Brain microvascular endothelial cell (primary cell): ENCODE measurements around the gene RALGAPB.

Experiments
- DNase-seq: peaks from one replicate; pipeline ENCODE4 v3.0.0-alpha.2; 2020
- H3K27ac ChIP-seq: fragments of 250-450 bp; sonication (Bioruptor Pico); 2 replicates; pipeline ENCODE4 v1.5.1; 2020; ENCODE audit warnings: mild to moderate bottlenecking, moderate library complexity
- H3K27me3 ChIP-seq: fragments of 250-450 bp; sonication (Bioruptor Pico); replicated peaks from 2 replicates; pipeline ENCODE4 v1.5.1; 2020; ENCODE audit warnings: mild to moderate bottlenecking
- H3K36me3 ChIP-seq: fragments of 250-450 bp; sonication (Bioruptor Pico); replicated peaks from 2 replicates; pipeline ENCODE4 v1.5.1; 2020; ENCODE audit warnings: mild to moderate bottlenecking
- H3K4me3 ChIP-seq: 2 replicates; pipeline ENCODE4 v1.5.1; 2011; ENCODE audit warnings: low read depth, mild to moderate bottlenecking, control low read depth, low read length, moderate library complexity
- in situ Hi-C: cut with HindIII; loops from 2 replicates; pipeline ENCODE4 v1.10.0; 2017; ENCODE audit warnings: low sequenced_read_pairs, low pct_ligation_motif_present
- TF ChIP-seq, protein P1 (sequence below): IDR thresholded peaks from 2 replicates; pipeline ENCODE4 v1.5.1; 2011; ENCODE audit warnings: low read depth, mild to moderate bottlenecking, moderate library complexity, low read length, control low read depth, inconsistent platforms; ENCODE audit errors: missing control alignments

The RALGAPB gene

DNA sequence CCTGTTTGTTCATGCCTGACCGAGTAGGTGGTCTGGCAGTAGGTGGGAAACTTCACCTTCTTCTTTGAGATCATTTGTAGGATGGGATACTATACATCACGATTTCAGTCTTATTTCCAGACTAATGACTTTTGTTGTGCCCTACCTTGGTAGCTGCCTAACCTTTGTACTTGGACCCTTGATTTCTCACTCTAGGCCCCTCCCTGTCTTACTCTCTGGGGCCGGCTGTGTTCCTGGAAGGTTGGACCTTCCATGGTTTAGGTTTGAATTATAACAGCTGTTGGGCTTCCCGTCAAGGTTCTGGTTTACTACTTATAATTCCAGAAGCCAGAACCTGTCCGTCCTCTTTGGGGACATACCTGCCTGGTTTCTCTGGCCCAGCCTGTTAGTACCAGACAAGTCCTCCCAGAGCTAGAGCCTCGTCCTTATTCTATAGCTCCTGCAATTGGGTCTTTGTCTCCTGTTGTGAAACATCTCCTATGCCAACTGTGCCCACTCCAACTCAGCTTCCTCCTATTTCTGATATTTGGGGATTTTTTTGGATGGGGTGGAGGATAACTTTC, 93.5 kb downstream of the RALGAPB start:
- no peaks in the 10 kb centered on the region for H3K27me3 ChIP-seq
- H3K27ac ChIP-seq = no peak overlapping the region
- no peak for DNase-seq
- peaks cover 18% of the 10 kb centered on the region for H3K36me3 ChIP-seq
- TF ChIP-seq, protein P1, sequence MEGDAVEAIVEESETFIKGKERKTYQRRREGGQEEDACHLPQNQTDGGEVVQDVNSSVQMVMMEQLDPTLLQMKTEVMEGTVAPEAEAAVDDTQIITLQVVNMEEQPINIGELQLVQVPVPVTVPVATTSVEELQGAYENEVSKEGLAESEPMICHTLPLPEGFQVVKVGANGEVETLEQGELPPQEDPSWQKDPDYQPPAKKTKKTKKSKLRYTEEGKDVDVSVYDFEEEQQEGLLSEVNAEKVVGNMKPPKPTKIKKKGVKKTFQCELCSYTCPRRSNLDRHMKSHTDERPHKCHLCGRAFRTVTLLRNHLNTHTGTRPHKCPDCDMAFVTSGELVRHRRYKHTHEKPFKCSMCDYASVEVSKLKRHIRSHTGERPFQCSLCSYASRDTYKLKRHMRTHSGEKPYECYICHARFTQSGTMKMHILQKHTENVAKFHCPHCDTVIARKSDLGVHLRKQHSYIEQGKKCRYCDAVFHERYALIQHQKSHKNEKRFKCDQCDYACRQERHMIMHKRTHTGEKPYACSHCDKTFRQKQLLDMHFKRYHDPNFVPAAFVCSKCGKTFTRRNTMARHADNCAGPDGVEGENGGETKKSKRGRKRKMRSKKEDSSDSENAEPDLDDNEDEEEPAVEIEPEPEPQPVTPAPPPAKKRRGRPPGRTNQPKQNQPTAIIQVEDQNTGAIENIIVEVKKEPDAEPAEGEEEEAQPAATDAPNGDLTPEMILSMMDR = no peak
- H3K4me3 ChIP-seq = no peak overlapping the region
- in situ Hi-C loops = no loop called here

DNA sequence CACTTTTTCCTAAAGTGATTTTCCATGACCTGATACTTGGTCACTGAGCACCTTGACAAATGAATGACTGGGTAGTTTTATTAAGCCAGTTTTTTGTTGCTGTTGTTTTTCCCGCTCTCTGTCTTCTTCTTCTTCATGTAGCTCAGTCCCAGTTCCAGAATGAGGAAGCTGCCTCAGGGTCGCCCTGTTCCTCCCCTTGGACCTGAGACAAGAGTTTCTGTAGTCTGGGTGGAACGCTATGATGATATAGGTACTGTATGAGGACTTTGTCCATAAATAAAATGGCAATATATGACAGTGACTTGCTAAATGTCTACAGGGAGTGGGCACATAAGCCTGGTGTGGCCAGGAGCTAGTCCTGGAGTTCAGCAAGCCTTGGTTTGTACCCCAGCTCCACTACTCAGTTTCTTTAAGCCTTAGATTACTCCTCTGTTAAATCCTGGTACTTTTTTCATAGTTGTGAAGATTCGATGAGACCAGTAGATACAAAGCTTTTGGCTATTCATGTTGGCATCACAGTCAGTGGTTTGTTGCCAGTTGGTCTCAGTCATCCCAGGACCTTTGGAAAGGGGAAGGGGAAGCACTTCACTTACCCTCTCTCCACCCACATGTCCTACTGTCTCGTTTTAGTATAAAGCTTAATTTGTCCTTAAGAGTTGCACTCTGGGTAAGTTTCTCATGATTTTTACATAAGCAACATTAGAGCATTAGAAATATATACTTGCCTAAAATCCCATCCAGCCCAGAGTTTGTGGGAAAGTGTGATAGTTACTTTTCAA, 97.3 kb downstream of the RALGAPB start:
- TF ChIP-seq, protein P1 = no peak
- DNase-seq = no peak

DNA sequence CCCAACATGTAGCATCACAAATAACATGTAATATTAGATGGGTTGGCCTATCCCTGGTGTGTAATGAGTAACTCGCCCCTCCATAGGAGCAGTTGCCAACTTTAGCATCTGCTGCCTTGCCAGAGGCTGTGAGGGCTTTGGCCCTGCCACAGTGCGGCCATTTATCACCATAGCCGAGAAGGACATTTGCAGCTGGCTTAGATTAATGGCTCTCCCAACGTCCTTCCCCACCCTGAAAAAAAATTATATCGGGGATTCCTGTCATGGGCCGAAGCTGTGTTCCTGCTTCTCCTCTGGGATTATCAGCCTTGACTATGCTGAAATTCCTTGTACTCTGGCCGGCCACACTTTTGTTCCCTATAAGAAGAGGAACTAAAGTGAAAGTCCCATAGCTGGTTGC, 100.8 kb downstream of the RALGAPB start:
- peaks cover 25% of the 10 kb centered on the region for H3K36me3 ChIP-seq
- no peak overlapping the region for H3K4me3 ChIP-seq
- no peaks in the 10 kb centered on the region for H3K27me3 ChIP-seq
- in situ Hi-C loops = no loop called here
- TF ChIP-seq, protein P1 = no peak
- DNase-seq = no peak
- no peak overlapping the region for H3K27ac ChIP-seq

More for the DNA sequence above, 97.3 kb downstream of the RALGAPB start:
- Histone ChIP-seq H3K4me3 (no peak overlapping the region), H3K27me3 (no peaks in the 10 kb centered on the region), H3K36me3 (peaks cover 23% of the 10 kb centered on the region), H3K27ac (no peak overlapping the region)
- in situ Hi-C loops = no loop called here

DNA sequence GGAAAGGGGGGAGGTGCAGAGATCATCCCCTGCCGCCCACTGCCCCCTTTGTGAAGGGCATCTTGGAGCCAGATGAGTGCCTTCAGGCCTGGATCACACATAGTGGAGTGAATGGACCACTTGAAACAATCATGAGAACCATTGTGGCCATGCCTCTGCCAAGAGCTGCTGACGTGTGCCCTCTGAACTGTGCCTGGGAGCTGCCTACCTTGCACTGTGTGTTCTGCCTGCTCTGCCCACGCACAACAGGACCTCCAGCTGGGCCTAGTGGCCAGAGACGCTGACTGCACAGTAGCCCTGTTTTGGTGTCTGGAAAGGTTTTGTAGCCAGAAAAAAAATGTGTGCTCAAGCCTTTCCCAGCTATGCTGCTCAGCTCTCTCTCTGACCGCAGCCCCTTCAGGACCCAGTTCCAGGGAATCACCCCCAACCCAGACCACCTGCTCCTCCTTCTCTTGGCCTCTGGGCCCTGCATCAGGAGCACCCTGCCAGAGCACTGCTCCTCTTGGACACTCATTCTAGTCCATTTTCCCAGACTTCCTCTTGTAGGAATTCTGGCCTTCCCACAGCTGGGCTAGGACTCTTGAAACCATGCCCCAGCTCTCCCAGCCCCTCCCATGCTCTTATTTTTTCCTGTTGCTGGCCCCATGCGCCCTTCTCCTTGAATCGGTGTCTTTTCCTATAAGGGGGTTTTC, 106.7 kb downstream of the RALGAPB start:
- no peak overlapping the region for H3K27ac ChIP-seq
- TF ChIP-seq, protein P1 = no peak

DNA sequence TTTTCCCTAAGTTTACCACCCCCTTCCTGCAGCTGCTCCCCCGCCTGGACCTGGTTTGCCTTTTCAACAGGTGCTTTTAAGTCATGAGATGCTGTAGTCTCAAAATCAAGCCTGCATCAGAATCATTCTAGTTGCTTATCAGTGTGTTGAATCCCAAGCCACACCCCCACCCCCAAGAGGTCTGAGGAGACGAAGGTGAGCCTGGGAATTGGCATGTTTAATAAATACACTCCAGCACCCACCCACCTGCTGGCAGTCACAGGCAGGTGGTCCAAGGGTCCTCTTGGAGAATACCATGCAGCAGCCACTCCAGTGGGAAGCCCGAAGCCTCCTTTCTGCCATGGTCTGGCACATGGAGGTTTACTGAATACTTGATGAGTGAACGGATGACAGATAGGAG, 107.3 kb downstream of the RALGAPB start:
- no peaks in the 10 kb centered on the region for H3K27me3 ChIP-seq
- H3K27ac ChIP-seq = no peak overlapping the region
- H3K4me3 ChIP-seq = no peak overlapping the region
- peaks cover 9% of the 10 kb centered on the region for H3K36me3 ChIP-seq
- TF ChIP-seq, protein P1 = no peak
- in situ Hi-C loops = no loop called here
- DNase-seq = no peak

More for the DNA sequence above, 106.7 kb downstream of the RALGAPB start:
- in situ Hi-C loops = no loop called here
- no peaks in the 10 kb centered on the region for H3K27me3 ChIP-seq
- no peak overlapping the region for H3K4me3 ChIP-seq
- H3K36me3 ChIP-seq = peaks cover 13% of the 10 kb centered on the region
- peak; percentile 13 for DNase-seq
